CD14-positive monocyte (primary cell): ENCODE measurements around the gene PLAA. TPM values are rescaled to one million over a fixed set of nuclear protein-coding genes. Genes with fewer than 3 reads are reported as not detected.

Source experiments
- DNase-seq, 3 donors: peaks; one replicate each; pipeline ENCODE4 v3.0.0-alpha.2; 2011 to 2022
- H2AFZ ChIP-seq: 2 replicates; pipeline ENCODE4 v1.6.0; 2012; ENCODE audit warnings: mild to moderate bottlenecking, low read depth, low read length, inconsistent platforms; ENCODE audit not compliant: insufficient read depth, poor library complexity, severe bottlenecking
- H3K27ac ChIP-seq, 2 donors: 1 replicate in 1 of 2; 2 replicates in 1 of 2; pipeline ENCODE4 v1.5.1; 2012 to 2013; ENCODE audit warnings: low read length in 2 of 2, control low read depth in 1 of 2, inconsistent platforms in 1 of 2, low read depth in 1 of 2, mild to moderate bottlenecking in 1 of 2
- H3K27me3 ChIP-seq, 2 donors: one replicate each; pipeline versions ENCODE4 v1.6.0 to v1.6.1; 2011 to 2013; ENCODE audit warnings: low read length in 2 of 2; ENCODE audit not compliant: control insufficient read depth in 2 of 2, insufficient read depth in 2 of 2
- H3K36me3 ChIP-seq, 2 donors: replicated peaks in 1 of 2; 1 replicate in 1 of 2; 2 replicates in 1 of 2; pipeline versions ENCODE4 v1.5.1 to v1.6.1; 2012 to 2013; ENCODE audit warnings: low read length in 2 of 2, control low read depth in 1 of 2, inconsistent platforms in 1 of 2, mild to moderate bottlenecking in 1 of 2; ENCODE audit not compliant: insufficient read depth in 2 of 2, control insufficient read depth in 1 of 2
- H3K4me1 ChIP-seq, 2 donors: 1 replicate in 1 of 2; 2 replicates in 1 of 2; pipeline versions ENCODE4 v1.5.1 to v1.6.1; 2012 to 2013; ENCODE audit warnings: low read length in 2 of 2, control low read depth in 1 of 2, inconsistent platforms in 1 of 2, mild to moderate bottlenecking in 1 of 2, moderate library complexity in 1 of 2; ENCODE audit not compliant: insufficient read depth in 2 of 2, control insufficient read depth in 1 of 2
- H3K4me2 ChIP-seq: replicated peaks from 2 replicates; pipeline ENCODE3; 2012; ENCODE audit warnings: low read length, moderate library complexity, mild to moderate bottlenecking; ENCODE audit not compliant: poor library complexity, severe bottlenecking; ENCODE audit errors: extremely low read depth
- H3K4me3 ChIP-seq, 3 experiments: fragments of 200-600 bp in 1 of 3; sonication (generic) in 1 of 3; replicated peaks in 1 of 3; 1 replicate in 2 of 3; 2 replicates in 1 of 3; pipeline ENCODE4 v1.5.1; 2011 to 2013; ENCODE audit warnings: low read length in 3 of 3, mild to moderate bottlenecking in 3 of 3, control low read depth in 2 of 3, low read depth in 2 of 3, inconsistent platforms in 1 of 3, moderate library complexity in 1 of 3
- H3K79me2 ChIP-seq: 2 replicates; pipeline ENCODE4 v1.6.0; 2012; ENCODE audit warnings: mild to moderate bottlenecking, control low read depth, inconsistent platforms, low read length, moderate library complexity; ENCODE audit not compliant: insufficient read depth
- H3K9ac ChIP-seq: 2 replicates; pipeline ENCODE4 v1.6.0; 2017; ENCODE audit warnings: low read length, mild to moderate bottlenecking; ENCODE audit not compliant: insufficient read depth, poor library complexity, severe bottlenecking
- H3K9me3 ChIP-seq, 2 donors: replicated peaks in 1 of 2; 1 replicate in 1 of 2; 2 replicates in 1 of 2; pipeline versions ENCODE4 v1.5.1 to v1.6.1; 2012 to 2013; ENCODE audit warnings: low read length in 2 of 2, control low read depth in 1 of 2; ENCODE audit not compliant: control insufficient read depth in 1 of 2, insufficient read depth in 1 of 2
- H4K20me1 ChIP-seq: 2 replicates; pipeline ENCODE4 v1.6.0; 2012; ENCODE audit warnings: mild to moderate bottlenecking, low read length, control low read depth, moderate library complexity; ENCODE audit not compliant: insufficient read depth
- H3K27ac Mint-ChIP-seq, 7 donors: one replicate each; pipeline ENCODE4 v1.8.0; 2020; ENCODE audit warnings: mild to moderate bottlenecking in 7 of 7, mixed read lengths in 7 of 7, moderate library complexity in 6 of 7, inconsistent platforms in 2 of 7
- H3K27me3 Mint-ChIP-seq, 3 donors: one replicate each; pipeline ENCODE4 v1.8.0; 2021 to 2022; ENCODE audit warnings: low read depth in 3 of 3, mild to moderate bottlenecking in 3 of 3, mixed read lengths in 3 of 3, moderate library complexity in 3 of 3, inconsistent platforms in 1 of 3
- H3K36me3 Mint-ChIP-seq, 2 donors: one replicate each; pipeline ENCODE4 v1.8.0; 2020; ENCODE audit warnings: mixed read lengths in 2 of 2, inconsistent platforms in 1 of 2, mild to moderate bottlenecking in 1 of 2
- H3K4me1 Mint-ChIP-seq: one replicate; pipeline ENCODE4 v1.8.0; 2020; ENCODE audit warnings: mild to moderate bottlenecking, mixed read lengths
- H3K4me3 Mint-ChIP-seq, 2 donors: one replicate each; pipeline ENCODE4 v1.8.0; 2020; ENCODE audit warnings: mild to moderate bottlenecking in 2 of 2, mixed read lengths in 2 of 2, moderate library complexity in 1 of 2
- H3K9me3 Mint-ChIP-seq, 7 donors: one replicate each; pipeline ENCODE4 v1.8.0; 2020 to 2022; ENCODE audit warnings: mixed read lengths in 7 of 7, mild to moderate bottlenecking in 6 of 7, moderate library complexity in 6 of 7, inconsistent platforms in 2 of 7
- WGBS: methylation state at CpG from one replicate; pipeline ENCODE4 v1.1.5; 2013; ENCODE audit warnings: missing lambda C conversion rate; ENCODE audit not compliant: insufficient coverage; 5-methylcytosine and 5-hydroxymethylcytosine counted together
- intact Hi-C, 2 donors: fragments of 100-400 bp; cut with micrococcal nuclease; formaldehyde crosslinking; loops; one replicate each; pipeline versions ENCODE4 v1.15.0 to v1.15.1; 2023
- polyA minus RNA-seq: library from RNA; depleted of rRNA, polyadenylated mRNA; stranded (reverse); fragments of >200 nt; gene quantifications from 2 replicates; pipeline ENCODE4 v1.2.3, GENCODE V29; 2012
- polyA plus RNA-seq, 3 donors: library from polyadenylated mRNA; depleted of rRNA in 1 of 3; unstranded in 2 of 3; stranded (reverse) in 1 of 3; fragments of 300-500 nt in 2 of 3; fragments of >200 nt in 1 of 3; fragmentation: Illumina TruSeq in 2 of 3; gene quantifications; 1 replicate in 2 of 3; 2 replicates in 1 of 3; pipeline ENCODE4 v1.2.3, GENCODE V29; 2012 to 2021
- total RNA-seq, 12 experiments: library from RNA in 1 of 12; stranded (reverse) in 1 of 12; fragments of 120-200 nt in 1 of 12; gene quantifications; one replicate each; pipeline ENCODE4 v1.2.4 and lab custom pipeline; 2013 to 2026; ENCODE audit warnings: mixed read lengths in 6 of 12, inconsistent platforms in 1 of 12
- TF ChIP-seq, protein P1 (sequence below): fragments of 200-600 bp; IDR thresholded peaks from one replicate; pipeline ENCODE4 v1.8.0; 2022; ENCODE audit warnings: antibody characterized with exemption, mild to moderate bottlenecking

Gene PLAA
- 18.4 TPM for total RNA-seq (2013)
- polyA plus RNA-seq (10 to 100 TPM; 13.3 to 19.3 (median 14.7) TPM), polyA minus RNA-seq (20.4 and 26.0 TPM in 2 replicates), total RNA-seq (lab: John Stamatoyannopoulos, UW) (32.8 to 56.5 (median 45.6) reads per million in 11 experiments)

- Histone ChIP-seq H2AFZ (peak within 1 kb of the TSS; percentile 86), H4K20me1 (peaks cover 2% of the 10 kb centered on the region), H3K4me2 (peak within 1 kb of the TSS; percentile 82), H3K4me3 (peak within 1 kb of the TSS; percentile 79 to 90 (median 87)), H3K4me1 (peaks cover 17 to 26% of the 10 kb centered on the region in 2 donors), H3K36me3 (peaks cover 0 to 9% of the 10 kb centered on the region in 2 donors), H3K9me3 (no peaks in the 10 kb centered on the region), H3K27ac (peak within 1 kb of the TSS; percentile 91 to 100), H3K9ac (peak within 1 kb of the TSS; percentile 98), H3K27me3 (no peaks in the 10 kb centered on the region), H3K79me2 (peaks cover 49% of the 10 kb centered on the region)
- Mint-ChIP-seq H3K4me1 (peaks cover 34% of the 10 kb centered on the region), H3K27ac (peak within 1 kb of the TSS; percentile 99 to 100 (median 100)), H3K4me3 (peak within 1 kb of the TSS; percentile 91 to 96), H3K9me3 (peaks cover 0 to 2% (median 0%) of the 10 kb centered on the region in 7 donors), H3K36me3 (peaks cover 3 to 16% of the 10 kb centered on the region in 2 donors), H3K27me3 (peaks cover 0 to 1% (median 0%) of the 10 kb centered on the region in 3 donors)
- peak; percentile 87 to 91 (median 91) for DNase-seq
- WGBS = under 1% methylated on average over 70 of the region's 76 CpGs
- TF ChIP-seq, protein P1, sequence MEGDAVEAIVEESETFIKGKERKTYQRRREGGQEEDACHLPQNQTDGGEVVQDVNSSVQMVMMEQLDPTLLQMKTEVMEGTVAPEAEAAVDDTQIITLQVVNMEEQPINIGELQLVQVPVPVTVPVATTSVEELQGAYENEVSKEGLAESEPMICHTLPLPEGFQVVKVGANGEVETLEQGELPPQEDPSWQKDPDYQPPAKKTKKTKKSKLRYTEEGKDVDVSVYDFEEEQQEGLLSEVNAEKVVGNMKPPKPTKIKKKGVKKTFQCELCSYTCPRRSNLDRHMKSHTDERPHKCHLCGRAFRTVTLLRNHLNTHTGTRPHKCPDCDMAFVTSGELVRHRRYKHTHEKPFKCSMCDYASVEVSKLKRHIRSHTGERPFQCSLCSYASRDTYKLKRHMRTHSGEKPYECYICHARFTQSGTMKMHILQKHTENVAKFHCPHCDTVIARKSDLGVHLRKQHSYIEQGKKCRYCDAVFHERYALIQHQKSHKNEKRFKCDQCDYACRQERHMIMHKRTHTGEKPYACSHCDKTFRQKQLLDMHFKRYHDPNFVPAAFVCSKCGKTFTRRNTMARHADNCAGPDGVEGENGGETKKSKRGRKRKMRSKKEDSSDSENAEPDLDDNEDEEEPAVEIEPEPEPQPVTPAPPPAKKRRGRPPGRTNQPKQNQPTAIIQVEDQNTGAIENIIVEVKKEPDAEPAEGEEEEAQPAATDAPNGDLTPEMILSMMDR = no peak
- intact Hi-C loops = loop anchor here (5.0 kb wide), 1 partner anchor 55 kb away; the partner anchor contains the start of gene CAAP1 (in 2 of the 2)
Measured at GRCh38 chr9:26946753-26947727, at the start of gene PLAA. TSS of gene PLAA (minus strand) at chr9:26947242. CDS start at chr9:26947045, 197 bp downstream.

- Histone ChIP-seq H3K9ac (no peak overlapping the region), H3K4me1 (no peaks in the 10 kb centered on the region), H3K4me3 (no peak overlapping the region), H3K27me3 (no peaks in the 10 kb centered on the region), H4K20me1 (no peaks in the 10 kb centered on the region), H3K27ac (no peak overlapping the region), H3K36me3 (no peaks in the 10 kb centered on the region), H2AFZ (no peak overlapping the region), H3K4me2 (no peak overlapping the region), H3K9me3 (no peaks in the 10 kb centered on the region), H3K79me2 (no peaks in the 10 kb centered on the region)
- no peak overlapping the region for H3K27ac Mint-ChIP-seq
- H3K9me3 Mint-ChIP-seq = no peaks in the 10 kb centered on the region
- TF ChIP-seq, protein P1 = no peak
- peaks cover 0 to 2% (median 2%) of the 10 kb centered on the region in 3 donors for H3K27me3 Mint-ChIP-seq
- DNase-seq = no peak
- intact Hi-C loops = no loop called here
- peaks cover 2% of the 10 kb centered on the region for H3K4me1 Mint-ChIP-seq
- WGBS = no CpG with 5 or more reads among the region's 2 CpGs
- no peak overlapping the region for H3K4me3 Mint-ChIP-seq
- peaks cover 2 to 3% of the 10 kb centered on the region in 2 donors for H3K36me3 Mint-ChIP-seq
Measured at GRCh38 chr9:26995810-26996209, 48.8 kb upstream of the PLAA start.
